DOHH2 (cell line): ENCODE results near the gene TIAM2.
"Not testable (repeated sequence)": the region's sequence is repeated elsewhere in the genome, so short reads cannot be mapped to it uniquely, and the experiment has no call there.

Source experiments
- H3F3A ChIP-seq: fragments of 200-600 bp; sonication (generic), shearing (Covaris generic); 2 replicates; pipeline ENCODE4 v1.6.0; 2016; ENCODE audit warnings: antibody characterized with exemption, mild to moderate bottlenecking; ENCODE audit not compliant: control insufficient read depth, insufficient read depth
- H3K27ac ChIP-seq: fragments of 200-600 bp; sonication (generic); 2 replicates; pipeline ENCODE4 v1.5.1; 2014; ENCODE audit warnings: low read depth, mild to moderate bottlenecking, low read length, moderate library complexity
- H3K27me3 ChIP-seq: fragments of 200-600 bp; sonication (generic); 2 replicates; pipeline ENCODE4 v1.6.1; 2014; ENCODE audit warnings: mild to moderate bottlenecking, low read length, mixed read lengths; ENCODE audit not compliant: control insufficient read depth
- H3K36me3 ChIP-seq: fragments of 200-600 bp; sonication (generic); 2 replicates; pipeline ENCODE4 v1.6.1; 2014; ENCODE audit warnings: mild to moderate bottlenecking, low read length, moderate library complexity, mixed read lengths; ENCODE audit not compliant: control insufficient read depth
- H3K4me1 ChIP-seq: fragments of 200-600 bp; sonication (generic); 2 replicates; pipeline ENCODE4 v1.6.1; 2014; ENCODE audit warnings: mild to moderate bottlenecking, low read length, mixed read lengths; ENCODE audit not compliant: control insufficient read depth
- H3K4me2 ChIP-seq: fragments of 200-600 bp; sonication (generic); 2 replicates; pipeline ENCODE4 v1.6.0; 2014; ENCODE audit warnings: mild to moderate bottlenecking, low read length, moderate library complexity
- H3K4me3 ChIP-seq: fragments of 200-600 bp; sonication (generic); 2 replicates; pipeline ENCODE4 v1.5.1; 2014; ENCODE audit warnings: mild to moderate bottlenecking, low read length, mixed read lengths
- H3K79me2 ChIP-seq: fragments of 200-600 bp; sonication (generic); 2 replicates; pipeline ENCODE4 v1.6.1; 2014; ENCODE audit warnings: mild to moderate bottlenecking, low read length, mixed read lengths; ENCODE audit not compliant: control insufficient read depth
- H3K9me2 ChIP-seq: fragments of 200-600 bp; sonication (generic); replicated peaks from 2 replicates; pipeline ENCODE4 v1.6.1; 2014; ENCODE audit warnings: mild to moderate bottlenecking, low read length, mixed read lengths; ENCODE audit not compliant: control insufficient read depth
- H3K9me3 ChIP-seq: fragments of 200-600 bp; sonication (generic); 2 replicates; pipeline ENCODE4 v1.6.1; 2014; ENCODE audit warnings: antibody characterized with exemption, low read length, mixed read lengths; ENCODE audit not compliant: control insufficient read depth, insufficient read depth
- H4K20me1 ChIP-seq: fragments of 200-600 bp; sonication (generic); 2 replicates; pipeline ENCODE4 v1.6.0; 2014; ENCODE audit warnings: low read depth, mild to moderate bottlenecking, antibody characterized with exemption, low read length, moderate library complexity; ENCODE audit not compliant: control insufficient read depth, insufficient read depth
- EZH2phosphoT487 ChIP-seq: fragments of 200-600 bp; sonication (generic); IDR thresholded peaks from 2 replicates; pipeline ENCODE4 v1.6.1; 2017; ENCODE audit warnings: borderline replicate concordance, mild to moderate bottlenecking, antibody characterized with exemption, low read length, moderate library complexity, mixed read lengths
- TF ChIP-seq, protein P1 (sequence below): fragments of 200-600 bp; sonication (generic); IDR thresholded peaks from one replicate; pipeline ENCODE4 v1.5.1; 2014; ENCODE audit warnings: antibody characterized with exemption, mild to moderate bottlenecking, low read depth, low read length; ENCODE audit not compliant: poor library complexity, severe bottlenecking

TIAM2 gene

DNA sequence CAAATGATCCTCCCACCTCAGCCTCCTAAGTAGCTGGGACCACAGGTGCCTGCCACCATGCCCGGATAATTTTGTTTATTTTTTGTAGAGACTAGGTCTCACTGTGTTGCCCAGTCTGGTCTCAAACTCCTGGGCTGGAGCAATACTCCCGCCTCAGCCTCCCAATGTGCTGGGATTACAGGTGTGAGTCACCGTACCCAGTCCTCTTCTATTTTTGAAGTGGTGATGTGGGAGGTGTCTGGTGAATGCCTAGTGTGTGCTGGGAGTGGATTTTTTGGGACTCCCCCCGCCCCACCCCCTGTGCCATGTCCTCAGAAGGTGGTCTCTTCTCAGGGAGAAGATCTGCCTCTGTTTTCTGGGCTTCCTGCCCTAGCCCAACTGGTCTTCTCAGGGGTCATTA is 220.8 kb downstream of the TIAM2 start:
- Histone ChIP-seq H3K27me3 (no peaks in the 10 kb centered on the region), H3K4me2 (no peak overlapping the region), H4K20me1 (no peaks in the 10 kb centered on the region)

DNA sequence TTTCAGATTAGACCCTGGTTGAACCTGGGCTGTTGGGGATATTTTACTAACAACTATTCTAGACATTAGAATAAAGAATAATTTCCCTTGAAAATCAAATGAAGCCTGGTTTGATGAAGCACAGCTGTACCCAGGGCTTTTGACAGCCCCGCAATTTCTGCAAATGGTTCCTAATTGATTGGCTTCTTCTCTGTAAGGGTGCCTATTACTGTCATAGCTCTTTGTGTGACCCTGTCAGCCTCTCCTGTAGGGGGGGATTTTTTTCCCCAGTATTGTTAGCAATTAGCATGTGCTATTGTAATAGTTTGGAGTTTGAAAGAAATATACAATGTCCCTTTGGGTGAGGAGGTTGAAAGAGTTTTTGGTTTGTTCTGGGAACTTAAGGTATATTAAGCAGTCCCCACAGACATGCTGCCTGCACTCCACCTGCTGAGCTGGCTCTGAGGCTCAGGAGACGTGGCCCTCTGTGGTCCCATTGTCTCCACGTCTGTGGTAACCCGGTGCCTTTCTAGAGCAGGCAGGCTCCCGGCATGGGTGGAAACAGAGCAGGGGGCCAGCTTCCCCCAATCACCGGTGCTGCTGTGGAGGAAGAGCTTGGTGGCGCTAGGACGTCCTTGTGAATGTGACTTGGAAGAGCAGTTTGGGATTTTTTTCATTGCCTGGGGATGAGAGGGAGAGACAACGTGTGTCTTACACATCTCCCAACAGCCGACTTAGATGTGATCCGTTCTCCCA is 221.4 kb downstream of the TIAM2 start:
- H3K4me2 ChIP-seq, result no peak overlapping the region
- H3K4me1 ChIP-seq, result no peaks in the 10 kb centered on the region
- no peak overlapping the region for H3K4me3 ChIP-seq

More for the DNA sequence above, 220.8 kb downstream of the TIAM2 start:
- Histone ChIP-seq H3K9me3 (no peaks in the 10 kb centered on the region), H3K27ac (no peak overlapping the region), H3F3A (no peaks in the 10 kb centered on the region), H3K9me2 (no peaks in the 10 kb centered on the region), H3K79me2 (no peaks in the 10 kb centered on the region), H3K4me3 (no peak overlapping the region), H3K36me3 (no peaks in the 10 kb centered on the region), H3K4me1 (no peaks in the 10 kb centered on the region)
- TF ChIP-seq EZH2phosphoT487, result no peak
- TF ChIP-seq, protein P1, sequence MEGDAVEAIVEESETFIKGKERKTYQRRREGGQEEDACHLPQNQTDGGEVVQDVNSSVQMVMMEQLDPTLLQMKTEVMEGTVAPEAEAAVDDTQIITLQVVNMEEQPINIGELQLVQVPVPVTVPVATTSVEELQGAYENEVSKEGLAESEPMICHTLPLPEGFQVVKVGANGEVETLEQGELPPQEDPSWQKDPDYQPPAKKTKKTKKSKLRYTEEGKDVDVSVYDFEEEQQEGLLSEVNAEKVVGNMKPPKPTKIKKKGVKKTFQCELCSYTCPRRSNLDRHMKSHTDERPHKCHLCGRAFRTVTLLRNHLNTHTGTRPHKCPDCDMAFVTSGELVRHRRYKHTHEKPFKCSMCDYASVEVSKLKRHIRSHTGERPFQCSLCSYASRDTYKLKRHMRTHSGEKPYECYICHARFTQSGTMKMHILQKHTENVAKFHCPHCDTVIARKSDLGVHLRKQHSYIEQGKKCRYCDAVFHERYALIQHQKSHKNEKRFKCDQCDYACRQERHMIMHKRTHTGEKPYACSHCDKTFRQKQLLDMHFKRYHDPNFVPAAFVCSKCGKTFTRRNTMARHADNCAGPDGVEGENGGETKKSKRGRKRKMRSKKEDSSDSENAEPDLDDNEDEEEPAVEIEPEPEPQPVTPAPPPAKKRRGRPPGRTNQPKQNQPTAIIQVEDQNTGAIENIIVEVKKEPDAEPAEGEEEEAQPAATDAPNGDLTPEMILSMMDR, result no peak

GRCh38 chr6:155218711-155219110 is 223.6 kb downstream of the TIAM2 start:
- not testable (repeated sequence) for H3K9me3 ChIP-seq, H3K4me1 ChIP-seq, H3F3A ChIP-seq, H3K79me2 ChIP-seq, H4K20me1 ChIP-seq, H3K4me3 ChIP-seq, H3K27me3 ChIP-seq, H3K4me2 ChIP-seq, H3K27ac ChIP-seq, H3K9me2 ChIP-seq, H3K36me3 ChIP-seq

More for the DNA sequence above, 221.4 kb downstream of the TIAM2 start:
- Histone ChIP-seq H3K27me3 (no peaks in the 10 kb centered on the region), H3K36me3 (no peaks in the 10 kb centered on the region), H3F3A (no peaks in the 10 kb centered on the region), H4K20me1 (no peaks in the 10 kb centered on the region), H3K9me3 (no peaks in the 10 kb centered on the region), H3K79me2 (no peaks in the 10 kb centered on the region), H3K27ac (no peak overlapping the region), H3K9me2 (no peaks in the 10 kb centered on the region)
- TF ChIP-seq, protein P1, result no peak
- no peak for TF ChIP-seq EZH2phosphoT487

GRCh38 chr6:155219299-155219698 is 224.2 kb downstream of the TIAM2 start:
- no peak overlapping the region for H3K27ac ChIP-seq
- no peak overlapping the region for H3K4me2 ChIP-seq
- TF ChIP-seq, protein P1, result no peak
- TF ChIP-seq EZH2phosphoT487, result no peak
- no peaks in the 10 kb centered on the region for H3K4me1 ChIP-seq
- no peaks in the 10 kb centered on the region for H3K36me3 ChIP-seq
- no peaks in the 10 kb centered on the region for H3K27me3 ChIP-seq
- no peaks in the 10 kb centered on the region for H4K20me1 ChIP-seq
- no peaks in the 10 kb centered on the region for H3K79me2 ChIP-seq
- H3K9me2 ChIP-seq, result no peaks in the 10 kb centered on the region
- H3K4me3 ChIP-seq, result no peak overlapping the region
- no peaks in the 10 kb centered on the region for H3F3A ChIP-seq
- H3K9me3 ChIP-seq, result no peaks in the 10 kb centered on the region
